ENCODE data around the gene HIGD2A.
"Not testable (repeated sequence)": the region's sequence is repeated elsewhere in the genome, so short reads cannot be mapped to it uniquely, and the experiment has no call there.

The HIGD2A gene

DNA sequence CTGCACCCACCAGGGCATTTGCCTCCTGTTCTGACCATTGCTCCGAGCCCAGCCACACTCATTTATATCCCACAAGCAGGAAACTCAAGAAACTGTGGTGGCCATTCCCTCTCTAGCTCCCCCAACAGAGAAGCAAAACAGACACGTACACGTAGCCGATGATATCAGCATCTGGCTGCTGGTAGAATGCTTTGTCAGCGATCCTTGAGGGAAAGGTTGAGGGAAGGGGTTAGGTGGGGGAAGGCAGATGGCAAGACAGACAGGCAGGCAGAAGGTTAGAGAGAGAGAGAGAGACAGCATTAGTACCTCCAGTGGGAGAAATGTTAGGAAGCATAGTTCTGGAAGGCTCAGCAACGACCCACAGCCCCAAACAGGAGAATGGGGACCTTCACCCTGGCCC is 7.8 kb downstream of the HIGD2A start:
- DNase-seq: no peak

DNA sequence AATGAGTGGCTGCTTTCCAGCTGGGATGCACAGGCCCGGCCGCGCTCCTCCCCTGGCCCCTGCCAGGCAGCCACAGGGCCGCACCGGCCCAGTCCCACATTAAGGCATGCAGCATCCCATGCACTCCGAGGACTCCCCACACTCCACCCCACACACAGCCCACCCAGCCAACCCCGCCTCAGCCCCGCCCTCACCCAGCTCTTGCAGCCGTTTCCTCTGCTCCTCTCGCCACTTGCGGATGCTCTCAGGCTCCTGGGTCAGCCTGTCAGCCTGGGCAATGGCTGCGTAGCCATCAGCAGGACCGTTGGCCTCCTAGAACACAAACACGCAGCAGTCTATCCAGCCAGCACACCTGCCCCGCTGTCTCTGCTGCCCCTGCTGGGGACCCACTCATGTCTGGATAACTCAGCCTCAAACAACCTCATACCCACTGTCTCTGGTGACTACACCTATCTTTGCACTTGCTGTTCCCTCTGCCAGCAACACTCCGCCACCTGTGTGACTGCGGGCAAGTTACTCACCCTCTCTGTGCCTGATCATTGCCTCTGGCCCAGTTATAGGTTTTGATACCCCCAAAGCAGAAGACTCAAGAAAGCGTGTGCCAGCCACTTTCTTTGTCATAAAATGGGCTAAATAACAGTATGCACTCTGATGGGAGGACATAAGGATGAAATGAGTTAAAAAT is 9.3 kb downstream of the HIGD2A start:
- no peak for DNase-seq

DNA sequence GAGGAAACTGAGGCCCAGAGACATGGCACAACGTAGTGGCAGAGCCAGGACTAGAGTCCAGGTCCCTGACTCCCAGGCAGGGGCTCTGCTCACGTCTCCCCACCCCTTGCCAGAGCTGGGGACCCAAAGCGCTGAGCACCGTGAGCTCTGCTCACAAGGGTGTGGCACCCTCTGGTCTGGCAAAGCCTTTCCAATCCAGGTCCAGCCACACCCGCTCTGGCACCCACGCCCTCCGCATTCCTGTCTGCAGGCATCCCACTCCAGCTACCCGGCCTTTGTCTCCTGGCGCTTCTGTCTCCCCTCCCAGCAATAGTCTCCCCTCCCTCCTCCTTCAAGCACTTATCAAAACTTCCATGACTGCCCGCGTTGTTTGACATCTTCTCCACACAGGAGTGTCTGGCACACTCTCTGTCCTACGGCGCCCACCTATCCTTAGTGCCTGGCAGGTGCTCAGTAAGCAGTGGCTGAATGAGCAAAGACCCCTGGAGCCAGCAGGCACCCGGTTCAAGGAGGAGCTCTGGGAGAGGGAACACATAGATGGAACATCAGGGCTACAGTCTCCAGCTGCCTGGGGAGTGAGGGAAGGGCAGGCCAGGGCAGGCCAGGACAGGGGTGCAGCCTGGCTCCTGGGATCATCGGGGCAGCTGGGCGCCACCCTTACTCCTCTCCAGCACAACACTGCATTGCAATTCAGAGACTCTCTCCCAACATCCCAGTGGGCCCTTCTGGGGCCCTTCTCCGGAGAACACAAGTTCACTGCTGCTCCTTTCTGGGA is 12.0 kb downstream of the HIGD2A start:
- no peak for DNase-seq

DNA sequence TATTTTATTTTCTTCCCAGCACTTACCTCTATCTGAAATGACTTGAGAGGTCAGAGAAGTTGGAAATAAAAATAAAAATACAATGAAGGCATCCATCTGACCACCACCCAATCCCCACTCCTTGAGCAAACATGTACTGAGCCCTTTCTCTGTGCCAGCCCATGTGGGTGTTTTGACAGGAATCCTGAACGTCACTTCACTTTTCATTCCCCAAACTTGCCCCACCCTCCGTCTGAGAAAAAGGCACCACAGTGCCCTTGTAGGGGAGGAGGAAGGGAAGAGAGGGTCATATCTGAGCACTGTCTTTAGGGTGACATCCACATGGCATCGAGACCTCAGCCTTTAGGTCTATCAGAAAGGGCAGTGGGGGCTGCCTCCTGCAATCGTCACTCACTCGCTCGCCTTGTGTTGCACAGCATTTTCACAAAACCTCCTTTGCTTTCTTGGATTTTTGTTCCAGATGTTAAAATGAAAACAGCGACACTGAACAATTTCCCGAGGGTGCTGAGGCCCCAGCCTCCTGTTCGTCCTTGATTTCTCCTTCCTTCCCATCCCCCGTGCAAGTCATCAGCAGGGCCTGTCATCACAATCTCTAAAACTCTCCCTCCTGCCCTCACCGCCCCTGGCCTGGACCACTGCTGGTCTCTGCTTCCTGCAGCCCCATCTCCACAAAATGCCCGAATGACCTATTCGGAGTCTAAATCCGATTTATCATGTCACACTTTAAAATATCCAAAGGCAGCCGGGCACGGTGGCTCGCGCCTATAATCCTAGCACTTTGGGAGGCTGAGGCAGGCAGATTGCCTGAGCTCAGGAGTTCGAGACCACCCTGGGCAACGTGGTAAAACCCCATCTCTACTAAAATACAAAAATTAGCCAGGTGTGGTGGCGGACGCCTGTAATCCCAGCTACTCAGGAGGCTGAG is 13.0 kb downstream of the HIGD2A start:
- no peak for DNase-seq

DNA sequence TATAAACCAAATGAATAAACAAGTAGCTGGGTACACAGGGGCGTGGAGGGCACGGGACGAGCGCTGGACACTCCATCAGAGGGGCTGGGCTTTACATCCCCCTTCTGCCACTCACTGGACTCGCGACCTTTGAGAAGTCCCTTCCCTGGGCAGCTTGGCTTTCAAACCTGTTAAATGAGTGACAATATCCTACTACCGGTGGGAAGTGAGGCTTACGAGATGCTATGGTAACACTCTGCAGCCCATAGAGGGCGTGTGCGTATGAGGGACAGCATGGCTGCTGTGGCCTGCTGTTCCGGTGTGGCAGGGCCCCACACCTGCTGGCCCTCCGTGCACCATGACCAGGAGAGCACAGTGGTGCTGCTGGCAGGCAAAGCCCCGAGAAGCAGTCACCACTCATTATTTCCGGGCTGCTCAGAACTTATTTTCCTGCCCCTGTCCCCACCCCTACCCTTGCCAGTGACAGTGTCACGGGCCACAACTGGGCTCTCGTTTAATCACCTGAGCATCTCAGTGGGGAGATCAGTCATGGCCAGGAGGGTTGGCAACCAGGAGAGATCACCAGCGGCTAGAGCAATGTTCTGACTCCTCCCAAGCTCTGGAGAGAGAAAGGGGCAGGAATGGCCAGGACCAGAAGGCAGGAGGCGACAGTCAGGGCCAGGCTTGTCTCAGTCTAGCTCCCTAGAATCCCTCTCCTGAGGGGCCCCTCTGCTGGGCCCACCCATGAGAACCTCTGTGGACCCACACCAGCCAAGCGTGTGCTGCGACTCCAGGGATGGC is 17.3 kb downstream of the HIGD2A start:
- no peak for DNase-seq

DNA sequence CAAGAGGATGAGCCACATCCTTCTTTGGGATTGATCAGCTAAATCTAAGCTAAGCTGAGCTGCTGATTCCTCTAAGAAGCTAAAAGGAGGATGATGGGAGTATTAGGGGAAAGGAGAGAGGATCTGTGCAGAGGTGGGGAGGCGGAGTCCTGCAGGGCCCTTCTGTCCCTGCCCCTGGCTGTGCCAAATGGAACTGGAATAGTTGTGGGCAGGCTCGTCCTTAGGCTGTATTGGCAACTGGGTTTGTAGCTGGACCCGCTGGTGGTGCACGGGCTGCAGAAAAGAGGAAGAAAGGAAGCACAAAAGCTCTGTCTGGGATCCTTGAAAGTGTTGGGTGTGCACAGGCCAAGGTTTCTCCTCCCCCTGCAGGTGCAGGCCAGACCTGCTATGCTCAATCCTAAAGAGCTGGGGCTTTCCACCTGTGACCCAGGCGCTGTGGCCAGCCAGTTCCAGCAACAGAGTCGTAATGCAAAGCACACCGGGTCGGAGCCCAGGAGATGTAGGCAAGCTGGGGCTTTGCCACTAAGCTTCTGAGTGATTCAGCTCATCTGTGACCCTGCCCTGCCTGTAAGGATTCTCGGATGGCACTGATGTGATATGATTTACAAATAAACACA is 18.0 kb downstream of the HIGD2A start:
- no peak for DNase-seq

DNA sequence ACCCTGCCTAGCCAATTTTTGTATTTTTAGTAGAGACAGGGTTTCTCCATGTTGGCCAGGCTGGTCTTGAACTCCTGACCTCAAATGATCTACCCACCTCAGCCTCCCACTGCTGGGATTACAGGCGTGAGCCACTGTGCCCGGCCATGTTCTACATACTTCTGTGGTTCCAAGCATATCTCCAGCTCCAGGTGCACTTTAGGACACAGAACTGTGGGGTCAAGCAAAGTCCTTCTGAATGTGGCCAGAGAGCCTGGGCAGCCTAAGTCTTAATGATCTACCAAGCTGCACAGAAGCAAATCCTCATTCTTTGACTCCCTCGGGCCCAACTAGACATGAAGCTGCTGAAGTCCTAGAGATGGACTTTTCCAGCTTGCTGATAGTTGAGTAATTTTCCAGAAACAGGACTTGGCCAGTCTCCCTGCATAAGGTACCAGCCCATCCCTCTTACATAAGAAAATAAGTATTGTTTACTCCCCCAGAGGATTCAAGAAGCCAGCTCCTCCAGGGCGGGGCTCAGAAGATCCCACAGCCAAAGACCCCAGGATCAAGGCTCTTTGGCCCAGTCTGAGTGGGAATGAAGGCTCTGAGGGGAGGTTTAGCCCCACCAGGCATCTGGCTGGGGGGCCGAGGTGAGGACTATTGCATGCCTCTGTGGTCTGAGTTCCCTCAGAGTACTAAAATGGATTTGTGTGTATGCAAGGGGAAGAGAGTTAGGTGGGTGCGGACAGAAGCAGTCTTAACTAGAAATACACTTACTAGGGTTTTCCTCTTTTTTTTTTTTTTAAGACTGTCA is 19.1 kb downstream of the HIGD2A start:
- DNase-seq: no peak

DNA sequence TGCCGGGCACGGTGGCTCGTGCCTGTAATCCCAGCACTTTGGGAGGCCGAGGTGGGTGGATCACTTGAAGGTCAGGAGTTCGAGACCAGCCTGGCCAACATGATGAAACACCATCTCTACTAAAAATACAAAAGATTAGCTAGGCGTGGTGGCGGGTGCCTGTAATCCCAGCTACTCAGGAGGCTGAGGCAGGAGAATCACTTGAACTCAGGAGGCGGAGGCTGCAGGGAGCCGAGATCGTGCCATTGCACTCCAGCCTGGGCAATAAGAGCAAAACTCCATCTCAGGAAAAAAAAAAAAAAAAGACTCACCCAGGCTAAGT is 19.7 kb downstream of the HIGD2A start:
- not testable (repeated sequence) for DNase-seq

DNA sequence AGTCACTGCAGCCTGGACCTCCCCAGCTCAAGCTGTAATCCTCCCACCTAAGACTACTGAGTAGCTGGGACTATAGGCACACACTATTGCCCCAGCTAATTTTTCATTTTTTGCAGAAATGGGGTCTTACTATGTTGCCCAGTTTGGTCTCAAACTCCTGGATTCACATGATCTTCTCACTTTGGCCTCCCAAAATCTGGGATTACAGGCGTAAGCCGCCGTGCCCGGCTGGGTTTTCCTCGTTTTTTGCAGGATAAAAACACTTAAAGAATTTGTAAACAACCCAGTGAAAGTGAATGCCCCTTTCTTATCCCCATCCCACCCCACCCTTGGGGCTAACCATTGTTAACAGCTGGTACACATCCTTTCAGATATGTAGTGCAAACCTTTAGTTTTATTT is 20.0 kb downstream of the HIGD2A start:
- DNase-seq: no peak

DNA sequence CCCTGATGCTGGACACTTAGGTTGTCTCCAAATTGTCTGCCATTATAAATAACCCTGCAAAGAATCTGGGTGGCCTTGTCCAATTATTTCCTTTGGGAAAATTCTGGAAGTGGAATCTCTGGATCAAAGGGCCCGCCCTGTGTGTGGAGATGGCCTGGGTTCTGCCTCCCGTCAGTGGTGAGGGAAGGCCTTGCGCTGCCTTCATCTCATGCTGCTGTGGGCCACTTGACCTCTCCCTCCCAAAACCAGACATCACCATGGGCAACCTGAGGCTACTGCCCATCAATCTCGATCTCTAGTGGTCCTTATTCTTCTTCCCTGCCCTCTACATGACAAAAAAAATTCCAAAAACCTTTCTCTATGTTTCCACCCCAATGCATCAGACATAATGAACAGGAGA is 21.2 kb downstream of the HIGD2A start:
- DNase-seq: no peak

DNA sequence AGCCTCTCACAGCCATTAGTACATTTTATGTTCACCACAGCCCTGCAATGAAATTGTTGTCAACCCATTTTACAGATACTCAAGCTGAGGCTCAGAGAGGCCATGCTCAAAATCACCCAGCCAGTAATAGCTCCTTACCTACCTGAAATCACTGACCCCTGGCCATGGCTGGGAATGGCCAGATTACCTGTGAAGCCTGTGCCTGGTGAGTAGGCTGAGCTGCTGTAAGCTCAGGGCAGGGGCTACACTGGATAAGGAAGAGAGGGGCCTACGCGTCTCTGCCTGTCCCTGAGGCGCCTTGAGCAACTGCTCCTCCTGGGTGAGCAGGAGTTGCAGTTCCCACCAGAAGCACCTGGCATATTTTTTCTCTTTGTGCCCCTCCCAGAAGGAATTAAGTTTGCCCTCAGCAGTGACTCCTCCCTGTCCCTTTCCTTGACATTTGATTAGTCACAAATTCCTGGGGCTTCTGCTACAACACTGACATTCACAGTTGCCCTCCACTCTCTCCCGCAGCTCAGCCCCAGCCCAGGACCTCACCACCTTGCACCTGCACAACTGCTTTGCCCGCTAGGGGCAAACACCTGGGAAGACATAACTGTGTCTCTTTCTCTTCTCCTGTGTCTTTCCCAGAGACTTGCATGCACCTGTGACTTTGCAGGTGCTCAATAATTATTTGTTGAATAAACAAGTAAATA is 22.1 kb downstream of the HIGD2A start:
- DNase-seq: no peak

DNA sequence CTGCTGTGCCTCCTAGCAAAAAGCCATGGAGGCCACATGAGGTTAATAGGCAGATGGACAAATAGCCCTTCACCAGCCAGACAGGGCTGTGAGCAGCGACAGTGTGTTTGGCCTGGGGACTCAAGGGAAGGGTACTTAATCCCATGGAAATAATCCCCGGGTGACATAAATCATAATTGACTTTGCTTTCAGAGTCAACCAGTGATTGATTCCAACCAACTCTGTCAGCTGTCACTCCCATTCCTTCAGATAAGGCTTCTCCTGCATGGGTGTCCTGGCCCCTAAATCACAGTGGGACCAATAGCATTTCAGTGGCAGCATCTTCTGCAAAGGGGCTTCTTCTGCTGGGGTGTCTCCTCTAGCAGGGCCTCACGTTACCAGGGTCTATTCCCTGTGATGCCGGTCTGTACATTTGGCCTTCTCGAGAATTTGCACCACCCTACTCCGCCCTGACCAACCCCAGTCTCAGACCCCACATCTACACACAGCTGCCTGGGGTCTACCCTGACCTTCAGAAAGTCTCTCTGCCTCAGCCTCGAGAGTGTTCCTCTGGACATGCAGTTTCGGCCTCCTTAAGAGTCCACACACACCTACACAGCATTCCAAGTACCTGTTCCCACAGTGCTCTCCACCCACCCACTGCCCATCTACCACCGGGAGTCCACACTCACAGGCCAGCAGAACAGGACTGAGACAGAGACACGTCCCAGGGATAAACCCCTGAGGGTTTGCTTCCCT is 24.1 kb downstream of the HIGD2A start:
- DNase-seq: no peak

DNA sequence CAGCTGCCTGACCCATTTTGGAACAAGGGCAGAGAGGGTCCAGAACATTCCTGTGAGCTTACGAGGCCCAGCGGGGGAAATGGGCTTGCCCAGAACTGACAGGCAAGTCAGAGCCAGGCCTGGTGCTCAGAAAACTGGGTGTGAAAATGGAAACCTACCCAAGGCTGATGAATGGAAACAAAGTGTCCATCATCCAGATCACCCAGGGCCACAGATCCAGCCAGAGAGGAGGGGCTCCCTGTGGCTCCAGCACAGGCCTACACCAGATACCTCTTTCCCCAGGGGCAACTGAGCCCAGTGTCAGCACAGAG is 24.7 kb downstream of the HIGD2A start:
- no peak for DNase-seq

DNA sequence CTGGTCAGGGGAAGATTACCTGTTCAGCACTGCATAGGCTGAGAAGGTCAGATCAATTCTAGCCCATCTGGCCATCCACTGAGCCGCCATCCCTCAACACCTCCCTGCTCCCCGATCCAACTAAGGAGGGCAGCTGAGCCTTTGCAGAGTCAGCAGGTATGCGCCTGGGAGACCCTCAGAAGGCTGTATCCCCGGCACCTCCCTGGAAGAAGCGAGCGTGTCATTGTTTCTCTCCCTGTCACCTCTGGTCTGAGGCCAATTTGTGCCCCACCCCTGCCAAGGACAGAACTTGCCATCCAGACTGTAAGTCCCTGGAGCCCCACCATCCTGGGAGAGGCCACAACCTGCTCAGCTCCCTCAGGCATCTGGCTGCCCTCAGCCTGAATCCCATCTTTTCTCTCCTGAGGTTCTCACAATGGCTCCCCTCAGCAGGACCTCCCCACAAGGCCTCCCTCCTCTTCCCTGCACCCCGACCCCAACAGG is 25.2 kb downstream of the HIGD2A start:
- no peak for DNase-seq

DNA sequence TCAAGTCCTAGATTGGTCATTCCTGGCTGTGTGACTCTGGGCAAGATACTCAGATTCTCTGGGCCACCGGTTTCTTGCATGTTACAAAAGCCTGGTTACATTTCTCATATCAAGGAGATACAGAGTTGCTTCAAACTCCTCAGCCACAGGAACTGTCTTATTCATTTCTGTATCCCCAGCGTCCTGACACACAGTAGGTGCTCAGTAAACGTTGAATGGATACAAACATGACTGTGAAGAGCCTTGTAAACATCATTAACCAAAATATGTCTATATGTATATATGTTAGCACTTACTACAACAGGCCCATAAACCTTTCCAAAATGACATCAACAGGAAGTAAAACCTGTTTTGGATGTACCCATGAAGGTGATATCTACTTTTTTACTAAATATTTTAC is 26.2 kb downstream of the HIGD2A start:
- no peak for DNase-seq

DNA sequence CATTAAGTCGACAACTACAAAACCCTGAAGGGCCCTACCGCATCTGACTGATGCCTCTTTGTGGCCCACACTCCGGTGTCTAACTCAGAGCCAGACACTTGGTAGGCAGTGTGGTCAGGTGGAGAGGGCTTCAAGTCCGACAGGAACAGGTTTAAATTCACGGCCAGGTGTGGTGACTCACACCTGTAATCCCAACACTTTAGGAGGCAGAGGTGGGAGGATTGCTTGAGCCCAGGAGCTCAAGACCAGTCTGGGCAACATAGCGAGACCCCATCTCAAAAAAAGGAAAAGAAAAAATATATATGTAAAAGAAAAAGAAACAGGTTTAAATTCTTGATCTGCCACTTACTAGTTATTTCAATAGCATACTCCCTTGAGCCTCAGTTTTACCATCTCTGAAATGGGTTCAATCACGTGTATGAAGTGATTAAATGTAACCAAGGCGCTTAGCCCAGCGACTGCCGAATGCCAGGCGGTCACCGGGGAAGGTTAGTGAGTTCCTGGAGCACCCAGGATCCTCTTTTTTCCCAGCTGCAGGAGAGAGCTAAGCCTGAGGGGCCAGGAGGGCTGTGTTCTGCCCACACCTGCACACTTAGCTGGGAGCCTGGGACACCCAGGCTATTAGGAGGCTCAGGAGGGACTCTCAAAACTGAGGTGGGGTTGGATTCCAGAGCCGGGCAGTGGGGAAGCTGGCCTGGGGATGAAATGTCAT is 26.8 kb downstream of the HIGD2A start:
- no peak for DNase-seq

DNA sequence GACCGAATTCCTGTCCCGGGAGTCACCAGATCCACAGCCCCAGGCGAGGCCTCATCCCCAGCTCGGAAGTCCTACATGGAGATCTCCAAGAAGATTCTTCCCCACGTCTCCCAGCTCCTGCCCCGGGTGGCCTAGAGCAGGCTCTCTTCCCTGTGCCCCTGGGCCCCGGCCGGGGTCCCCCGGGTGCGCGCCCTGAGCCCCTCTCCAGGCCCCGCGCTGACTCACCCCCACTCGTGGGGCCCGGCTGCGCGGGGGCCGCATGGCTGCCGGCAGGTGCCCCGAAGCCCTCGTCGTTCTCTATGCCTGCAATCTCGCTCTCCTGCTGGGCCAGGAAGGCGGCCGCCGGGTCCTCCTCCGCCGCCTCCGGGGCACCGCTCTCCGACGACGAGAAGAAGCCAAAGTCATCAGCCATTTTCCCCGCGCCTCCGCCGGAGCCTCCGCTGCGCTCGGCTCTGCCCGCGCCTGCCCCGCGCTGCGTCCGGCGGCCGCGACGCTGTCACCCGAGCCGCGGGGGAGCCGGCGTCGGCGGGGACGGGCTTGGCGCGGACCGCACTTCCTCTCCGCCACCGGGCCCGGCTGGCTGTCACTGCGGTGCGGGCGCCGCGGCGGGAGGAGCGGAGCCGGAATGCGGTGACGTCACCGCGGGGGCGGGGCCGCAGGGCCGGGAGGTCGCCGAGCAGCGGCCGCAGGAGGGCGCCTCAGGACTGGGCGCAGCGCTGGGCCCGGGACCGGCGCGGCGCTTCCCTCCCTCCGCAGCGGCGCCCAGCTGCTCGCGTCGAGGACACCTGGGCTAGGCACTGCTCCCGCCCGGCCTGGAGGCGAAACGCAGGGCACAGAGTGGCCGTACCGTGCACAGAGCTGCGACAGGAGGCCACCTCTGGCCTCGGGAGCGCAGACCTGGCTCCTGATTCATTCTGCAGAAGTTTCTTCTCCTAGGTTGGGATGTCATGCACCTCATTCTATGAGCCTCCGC is 27.7 kb downstream of the HIGD2A start, which contains the start of gene CLTB:
CLTB (minus strand) TSS at position 588 of the 973 bp plus-strand sequence; CDS start at position 412, 176 bp downstream.
- peak; percentile 60 to 72 for DNase-seq

DNA sequence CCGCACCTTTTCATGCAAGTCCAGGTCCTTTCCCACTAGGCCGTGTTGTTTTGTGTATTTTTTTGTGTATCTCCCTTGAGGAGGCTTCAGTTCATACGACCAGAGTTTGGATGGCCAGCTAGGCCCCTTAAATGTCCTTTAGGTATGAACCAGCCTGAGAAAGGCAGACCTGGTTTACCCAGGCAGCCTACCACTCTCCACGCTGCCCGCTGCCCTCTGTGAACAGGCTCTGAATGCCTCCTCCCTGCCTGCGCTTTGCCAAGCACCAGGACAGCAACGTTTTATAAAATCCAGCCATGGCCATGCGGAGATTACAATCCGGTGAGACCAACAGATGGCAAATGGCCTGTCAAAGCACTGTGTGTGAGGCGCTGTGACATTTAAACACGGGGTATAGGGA is 28.4 kb downstream of the HIGD2A start:
- DNase-seq: no peak
